Measurements from ENCODE around the gene FBXO36. TPM values are rescaled to one million over a fixed set of nuclear protein-coding genes. Genes with fewer than 3 reads are reported as not detected.

Gene FBXO36
- total RNA-seq, 1 donor from 2014 or later: 1.8 TPM

DNA sequence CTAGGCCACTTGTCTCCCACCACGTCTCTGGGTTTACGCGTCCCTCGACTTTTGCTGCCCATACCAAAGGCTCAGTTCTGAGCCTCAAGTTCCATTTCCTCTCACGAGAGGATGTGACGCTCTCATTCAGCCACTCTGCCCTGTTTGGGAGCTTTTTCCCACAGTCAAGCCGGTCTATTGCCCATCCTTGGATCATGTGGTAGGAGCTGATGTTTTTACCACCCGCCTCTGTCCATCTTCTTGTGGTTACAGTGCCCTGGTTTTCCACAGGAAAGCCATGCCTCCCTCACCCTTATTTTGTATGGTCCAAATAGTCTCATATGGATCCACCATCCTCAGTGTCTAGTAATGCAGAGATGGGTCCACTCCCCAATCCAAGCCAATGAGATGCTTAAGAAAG, 20.4 kb downstream of the FBXO36 start:
- ATAC-seq (no peak), DNase-seq (no peak)
- H3K36me3 ChIP-seq: no peaks in the 10 kb centered on the region
- no peak overlapping the region for H3K27ac ChIP-seq
- no peaks in the 10 kb centered on the region for H3K4me1 ChIP-seq
- no peak overlapping the region for H3K4me3 ChIP-seq
- H3K9me3 ChIP-seq: no peaks in the 10 kb centered on the region
- TF ChIP-seq, protein P1, sequence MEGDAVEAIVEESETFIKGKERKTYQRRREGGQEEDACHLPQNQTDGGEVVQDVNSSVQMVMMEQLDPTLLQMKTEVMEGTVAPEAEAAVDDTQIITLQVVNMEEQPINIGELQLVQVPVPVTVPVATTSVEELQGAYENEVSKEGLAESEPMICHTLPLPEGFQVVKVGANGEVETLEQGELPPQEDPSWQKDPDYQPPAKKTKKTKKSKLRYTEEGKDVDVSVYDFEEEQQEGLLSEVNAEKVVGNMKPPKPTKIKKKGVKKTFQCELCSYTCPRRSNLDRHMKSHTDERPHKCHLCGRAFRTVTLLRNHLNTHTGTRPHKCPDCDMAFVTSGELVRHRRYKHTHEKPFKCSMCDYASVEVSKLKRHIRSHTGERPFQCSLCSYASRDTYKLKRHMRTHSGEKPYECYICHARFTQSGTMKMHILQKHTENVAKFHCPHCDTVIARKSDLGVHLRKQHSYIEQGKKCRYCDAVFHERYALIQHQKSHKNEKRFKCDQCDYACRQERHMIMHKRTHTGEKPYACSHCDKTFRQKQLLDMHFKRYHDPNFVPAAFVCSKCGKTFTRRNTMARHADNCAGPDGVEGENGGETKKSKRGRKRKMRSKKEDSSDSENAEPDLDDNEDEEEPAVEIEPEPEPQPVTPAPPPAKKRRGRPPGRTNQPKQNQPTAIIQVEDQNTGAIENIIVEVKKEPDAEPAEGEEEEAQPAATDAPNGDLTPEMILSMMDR (IDR thresholded peaks at IDR 0.05): no peak
- no peaks in the 10 kb centered on the region for H3K27me3 ChIP-seq
- intact Hi-C loops (cut with DNase I): no loop called here

DNA sequence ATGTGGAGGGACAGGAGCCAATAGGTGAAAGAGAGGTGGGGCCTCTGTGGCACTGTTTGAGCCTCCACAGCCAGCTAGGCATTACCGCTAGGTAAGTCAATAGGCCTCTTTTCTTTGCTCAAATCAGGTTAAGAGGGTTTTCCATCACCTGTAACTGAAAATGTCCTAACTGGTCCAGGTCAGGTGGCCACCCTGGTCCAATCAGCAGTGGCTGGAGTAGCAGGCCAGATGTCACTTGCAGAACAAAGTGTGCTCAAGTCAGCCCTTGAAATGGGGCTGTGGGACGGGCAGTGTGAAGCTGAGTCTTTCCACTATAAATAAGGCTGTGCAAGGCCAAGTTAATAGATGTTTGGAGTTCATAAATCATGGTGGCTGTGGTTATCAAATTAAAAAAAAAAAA, 20.9 kb downstream of the FBXO36 start:
- Histone ChIP-seq H3K9me3 (no peaks in the 10 kb centered on the region), H3K27me3 (no peaks in the 10 kb centered on the region), H3K4me1 (no peaks in the 10 kb centered on the region), H3K4me3 (no peak overlapping the region), H3K27ac (no peak overlapping the region), H3K36me3 (no peaks in the 10 kb centered on the region)
- ATAC-seq: no peak
- intact Hi-C loops (cut with DNase I): no loop called here
- DNase-seq: no peak
- TF ChIP-seq, protein P1 (IDR thresholded peaks at IDR 0.05): no peak

DNA sequence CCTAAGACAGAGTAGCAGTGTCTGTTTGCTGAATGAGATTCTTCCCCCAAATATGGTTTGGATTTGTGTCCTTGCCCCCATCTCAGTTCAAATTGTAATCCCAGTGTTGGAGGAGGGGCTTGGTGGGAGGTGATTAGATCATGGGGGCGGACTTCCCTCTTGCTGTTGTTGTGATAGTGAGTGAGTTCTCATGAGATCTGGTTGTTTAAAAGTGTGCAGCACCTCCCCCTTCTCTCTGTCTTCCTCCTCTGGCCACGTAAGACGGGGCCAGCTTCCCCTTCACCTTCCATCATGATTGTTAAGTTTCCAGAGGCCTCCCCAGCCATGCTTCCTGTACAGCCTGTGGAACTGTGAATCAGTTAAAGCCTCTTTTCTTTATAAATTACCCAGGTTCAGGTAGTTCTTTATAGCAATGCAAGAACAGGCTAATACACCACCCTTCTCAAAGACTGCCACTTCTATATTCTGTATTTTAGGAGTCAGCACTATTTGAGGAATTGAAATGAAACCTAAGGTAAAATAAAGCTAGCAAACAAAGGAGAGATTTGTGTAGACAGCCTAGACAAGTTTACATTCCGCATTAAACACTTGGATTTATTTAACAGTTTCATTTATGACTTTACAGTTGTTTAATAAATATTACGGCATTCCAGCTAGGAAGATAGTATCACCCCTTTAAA, 21.6 kb downstream of the FBXO36 start:
- no peak for DNase-seq
- Histone ChIP-seq H3K27me3 (no peaks in the 10 kb centered on the region), H3K9me3 (no peaks in the 10 kb centered on the region), H3K4me1 (no peaks in the 10 kb centered on the region), H3K27ac (no peak overlapping the region), H3K36me3 (no peaks in the 10 kb centered on the region), H3K4me3 (no peak overlapping the region)
- intact Hi-C loops (cut with DNase I): no loop called here
- TF ChIP-seq, protein P1 (IDR thresholded peaks at IDR 0.05): no peak
- no peak for ATAC-seq

DNA sequence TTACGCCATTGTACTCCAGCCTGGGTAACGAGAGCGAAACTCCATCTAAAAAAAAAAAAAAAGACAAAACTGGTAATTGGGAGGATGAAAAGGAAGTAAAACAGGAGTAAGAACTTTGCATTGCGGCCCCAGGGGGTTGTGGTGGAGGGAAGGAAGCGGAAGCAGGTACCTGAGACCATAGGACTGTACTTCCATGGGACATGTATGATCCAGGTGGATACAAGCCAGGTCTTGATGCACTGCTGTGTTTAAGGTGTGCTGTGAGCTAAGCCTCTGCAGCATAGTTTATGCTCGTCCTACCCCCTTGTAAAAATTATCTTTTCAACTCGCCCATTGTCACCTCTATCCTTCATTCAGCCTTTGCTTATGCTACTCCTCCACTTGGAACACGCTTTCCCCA, 23.7 kb downstream of the FBXO36 start:
- no peak overlapping the region for H3K4me3 ChIP-seq
- DNase-seq (no peak), ATAC-seq (no peak)
- no peaks in the 10 kb centered on the region for H3K4me1 ChIP-seq
- no peaks in the 10 kb centered on the region for H3K36me3 ChIP-seq
- intact Hi-C loops (cut with DNase I): no loop called here
- H3K9me3 ChIP-seq: no peaks in the 10 kb centered on the region
- TF ChIP-seq, protein P1 (IDR thresholded peaks at IDR 0.05): no peak
- H3K27me3 ChIP-seq: no peaks in the 10 kb centered on the region
- no peak overlapping the region for H3K27ac ChIP-seq

DNA sequence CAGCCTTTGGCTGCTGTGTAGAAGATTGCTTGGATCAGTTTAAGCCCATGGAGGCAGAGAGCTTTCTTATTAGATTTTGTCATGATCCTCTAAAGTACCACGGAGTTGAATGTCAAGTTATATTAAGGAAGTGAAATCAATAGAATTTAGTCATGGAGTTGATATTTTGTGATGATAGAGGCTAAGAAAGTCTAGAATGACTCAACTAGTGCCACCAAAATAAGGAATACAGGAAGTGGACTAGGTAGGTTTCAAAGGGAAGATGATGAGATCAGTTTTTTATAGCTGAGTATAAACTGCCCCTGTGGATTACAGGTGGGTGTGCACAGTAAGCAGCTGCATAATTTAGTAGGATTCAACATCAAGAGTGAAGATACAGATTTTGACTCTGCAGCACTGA, 25.2 kb downstream of the FBXO36 start:
- Histone ChIP-seq H3K36me3 (no peaks in the 10 kb centered on the region), H3K9me3 (no peaks in the 10 kb centered on the region), H3K27ac (no peak overlapping the region), H3K4me1 (no peaks in the 10 kb centered on the region), H3K27me3 (no peaks in the 10 kb centered on the region), H3K4me3 (no peak overlapping the region)
- no peak for DNase-seq
- ATAC-seq: no peak
- intact Hi-C loops (cut with DNase I): no loop called here
- TF ChIP-seq, protein P1 (IDR thresholded peaks at IDR 0.05): no peak
